Astrocyte (in vitro differentiated cells and primary cell): Measurements from ENCODE around the gene TTC34. TPM values are rescaled to one million over a fixed set of nuclear protein-coding genes. Genes with fewer than 3 reads are reported as not detected.

ENCODE experiments used
- DNase-seq: peaks from one replicate; pipeline ENCODE4 v3.0.0-alpha.2; 2010; ENCODE audit warnings: low read depth
- FAIRE-seq: peaks from 2 replicates; lab custom pipeline; 2011; peaks lifted over from hg19 to GRCh38; lab: Jason Lieb, UNC
- H2AFZ ChIP-seq: 2 replicates; pipeline ENCODE4 v1.6.0; 2012; ENCODE audit warnings: low read depth, low read length, inconsistent platforms
- H3K27ac ChIP-seq: 2 replicates; pipeline ENCODE4 v1.5.1; 2011; ENCODE audit warnings: low read depth, low read length, inconsistent platforms
- H3K27me3 ChIP-seq: 2 replicates; pipeline ENCODE4 v1.6.0; 2011; ENCODE audit warnings: low read length, inconsistent platforms; ENCODE audit not compliant: insufficient read depth
- H3K36me3 ChIP-seq: 2 replicates; pipeline ENCODE4 v1.5.1; 2011; ENCODE audit warnings: low read length, inconsistent platforms; ENCODE audit not compliant: insufficient read depth
- H3K4me1 ChIP-seq: 2 replicates; pipeline ENCODE4 v1.5.1; 2011; ENCODE audit warnings: low read length, inconsistent platforms; ENCODE audit not compliant: insufficient read depth
- H3K4me2 ChIP-seq: 2 replicates; pipeline ENCODE4 v1.6.0; 2012; ENCODE audit warnings: low read length, inconsistent platforms
- H3K4me3 ChIP-seq: 2 replicates; pipeline ENCODE4 v1.5.1; 2011; ENCODE audit warnings: low read depth, mild to moderate bottlenecking, low read length, inconsistent platforms; ENCODE audit not compliant: insufficient read depth
- H3K79me2 ChIP-seq: 2 replicates; pipeline ENCODE4 v1.6.0; 2012; ENCODE audit warnings: mild to moderate bottlenecking, low read length, inconsistent platforms; ENCODE audit not compliant: insufficient read depth
- H3K9ac ChIP-seq: 2 replicates; pipeline ENCODE4 v1.6.0; 2012; ENCODE audit warnings: mild to moderate bottlenecking, low read length, inconsistent platforms
- H3K9me3 ChIP-seq: 2 replicates; pipeline ENCODE4 v1.5.1; 2012; ENCODE audit warnings: low read depth, mild to moderate bottlenecking, low read length, inconsistent platforms; ENCODE audit not compliant: insufficient read depth
- H4K20me1 ChIP-seq: 2 replicates; pipeline ENCODE4 v1.6.0; 2012; ENCODE audit warnings: low read length, inconsistent platforms; ENCODE audit not compliant: insufficient read depth
- H3K27ac Mint-ChIP-seq: one replicate; pipeline ENCODE4 v1.8.0; 2021; ENCODE audit warnings: mild to moderate bottlenecking, mixed read lengths; ENCODE audit not compliant: unreplicated experiment
- H3K27me3 Mint-ChIP-seq: one replicate; pipeline ENCODE4 v1.8.0; 2021; ENCODE audit warnings: low read depth, mixed read lengths; ENCODE audit not compliant: unreplicated experiment
- H3K36me3 Mint-ChIP-seq: one replicate; pipeline ENCODE4 v1.8.0; 2021; ENCODE audit warnings: low read depth, mixed read lengths; ENCODE audit not compliant: unreplicated experiment
- H3K4me1 Mint-ChIP-seq: one replicate; pipeline ENCODE4 v1.8.0; 2021; ENCODE audit warnings: low read depth, mixed read lengths; ENCODE audit not compliant: unreplicated experiment
- H3K4me3 Mint-ChIP-seq: one replicate; pipeline ENCODE4 v1.8.0; 2021; ENCODE audit warnings: mild to moderate bottlenecking, moderate library complexity, mixed read lengths; ENCODE audit not compliant: unreplicated experiment
- H3K9me3 Mint-ChIP-seq: one replicate; pipeline ENCODE4 v1.8.0; 2021; ENCODE audit warnings: mild to moderate bottlenecking, mixed read lengths; ENCODE audit not compliant: unreplicated experiment
- CTCF ChIP-seq: IDR thresholded peaks from 2 replicates; pipeline ENCODE4 v1.5.1; 2011; ENCODE audit warnings: low read depth, mild to moderate bottlenecking, inconsistent platforms, low read length, moderate library complexity; ENCODE audit not compliant: insufficient read depth
- EZH2 ChIP-seq: IDR thresholded peaks from 2 replicates; pipeline ENCODE4 v1.6.1; 2012; ENCODE audit warnings: mild to moderate bottlenecking, low read length, inconsistent platforms; ENCODE audit not compliant: insufficient read depth
- total RNA-seq: library from RNA; stranded (reverse); gene quantifications from 2 replicates; pipeline ENCODE4 v1.2.1, GENCODE V29; 2021

The TTC34 gene
- total RNA-seq, 1 donor from 2014 or later, result 0.39 TPM

DNA sequence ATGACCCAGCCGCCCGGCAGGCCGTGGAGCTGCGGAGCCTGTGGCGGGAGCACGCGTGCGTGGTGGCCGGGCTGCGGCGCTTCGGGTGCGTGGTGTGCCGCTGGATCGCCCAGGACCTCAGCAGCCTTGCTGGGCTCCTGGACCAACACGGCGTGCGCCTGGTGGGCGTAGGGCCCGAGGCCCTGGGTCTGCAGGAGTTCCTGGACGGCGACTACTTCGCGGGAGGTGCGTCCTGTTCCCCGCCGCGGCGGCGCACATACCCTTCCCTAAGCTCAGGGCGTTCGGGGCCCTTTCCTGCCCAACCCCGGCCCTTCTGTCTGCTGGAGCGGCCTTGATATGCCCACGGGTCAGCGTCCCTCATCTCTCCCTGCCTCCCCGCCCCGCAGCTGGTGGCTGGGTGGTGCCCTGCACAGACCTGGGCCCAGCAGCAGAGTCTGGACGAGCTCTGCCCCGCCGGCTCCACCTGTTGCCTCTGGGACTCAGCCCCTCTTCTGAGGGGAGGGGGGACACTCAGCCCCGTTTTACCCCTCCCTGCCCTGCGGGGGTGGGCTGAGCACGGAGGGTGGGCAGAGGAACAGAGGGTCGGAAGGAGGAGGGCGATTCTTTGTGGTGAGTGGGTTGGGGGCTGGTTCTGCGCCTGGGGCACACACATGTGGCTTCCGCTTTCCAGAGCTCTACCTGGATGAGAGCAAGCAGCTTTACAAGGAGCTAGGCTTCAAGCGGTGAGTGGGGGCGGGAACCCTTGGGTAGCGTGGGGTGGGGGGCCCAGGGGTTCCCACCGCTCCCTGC is 214.2 kb downstream of the TTC34 start:
- Mint-ChIP-seq H3K9me3 (no peaks in the 10 kb centered on the region), H3K27me3 (no peaks in the 10 kb centered on the region), H3K4me3 (peak overlapping the region; percentile 80), H3K27ac (no peak overlapping the region), H3K36me3 (no peaks in the 10 kb centered on the region), H3K4me1 (peaks cover 10% of the 10 kb centered on the region)
- H3K4me3 ChIP-seq, result peak overlapping the region; percentile 74
- H3K4me1 ChIP-seq, result peaks cover 15% of the 10 kb centered on the region
- peak; percentile 12 for DNase-seq
- no peaks in the 10 kb centered on the region for H4K20me1 ChIP-seq
- FAIRE-seq, result no peak
- peak overlapping the region; percentile 91 for H2AFZ ChIP-seq
- no peak for TF ChIP-seq EZH2
- no peak for TF ChIP-seq CTCF
- peak overlapping the region; percentile 77 for H3K9ac ChIP-seq
- no peaks in the 10 kb centered on the region for H3K9me3 ChIP-seq
- H3K79me2 ChIP-seq, result no peaks in the 10 kb centered on the region
- no peaks in the 10 kb centered on the region for H3K27me3 ChIP-seq
- no peaks in the 10 kb centered on the region for H3K36me3 ChIP-seq
- H3K4me2 ChIP-seq, result peak overlapping the region; percentile 100
- H3K27ac ChIP-seq, result no peak overlapping the region

- H3K4me2 ChIP-seq, result peak within 1 kb of the TSS; percentile 100
- H3K4me3 ChIP-seq, result peak within 1 kb of the TSS; percentile 76
- Mint-ChIP-seq H3K27ac (peak within 1 kb of the TSS; percentile 66), H3K4me1 (peaks cover 12% of the 10 kb centered on the region), H3K36me3 (no peaks in the 10 kb centered on the region), H3K4me3 (peak within 1 kb of the TSS; percentile 85), H3K9me3 (peaks cover 3% of the 10 kb centered on the region), H3K27me3 (no peaks in the 10 kb centered on the region)
- no peaks in the 10 kb centered on the region for H3K9me3 ChIP-seq
- H3K27ac ChIP-seq, result peak within 1 kb of the TSS; percentile 65
- H3K9ac ChIP-seq, result peak within 1 kb of the TSS; percentile 89
- no peaks in the 10 kb centered on the region for H3K79me2 ChIP-seq
- TF ChIP-seq EZH2 (no peak), CTCF (no peak)
- H2AFZ ChIP-seq, result peak within 1 kb of the TSS; percentile 91
- peaks cover 15% of the 10 kb centered on the region for H3K4me1 ChIP-seq
- H3K36me3 ChIP-seq, result no peaks in the 10 kb centered on the region
- FAIRE-seq (no peak), DNase-seq (peak; percentile 96)
- no peaks in the 10 kb centered on the region for H3K27me3 ChIP-seq
- no peaks in the 10 kb centered on the region for H4K20me1 ChIP-seq
These were observed 215.1 kb downstream of the TTC34 start, which contains the start of gene PRXL2B for GRCh38 chr1:2586154-2587070. TSS of gene PRXL2B (plus strand) at chr1:2586777. CDS start at chr1:2586886, 109 bp downstream.

Other genes starting within 250 kb of the TTC34 start
- gene TNFRSF14, start 245.3 kb downstream of the TTC34 start, total RNA-seq, result 0.36 TPM in 1 of 2 replicates, not detected in the other
- 19.2 and 20.6 TPM in 2 replicates for gene PRXL2B, start 214.9 kb downstream of the TTC34 start, total RNA-seq
- gene MMEL1, start 168.7 kb downstream of the TTC34 start, total RNA-seq, result not detected in 2 replicates
- not detected in 2 replicates for gene ACTRT2, start 219.8 kb upstream of the TTC34 start, total RNA-seq